Epithelial cell of proximal tubule (primary cell): ENCODE results near the gene SIRT6. TPM values are rescaled to one million over a fixed set of nuclear protein-coding genes. Genes with fewer than 3 reads are reported as not detected.
"Not testable (repeated sequence)": the region's sequence is repeated elsewhere in the genome, so short reads cannot be mapped to it uniquely, and the experiment has no call there.

ENCODE experiments used
- DNase-seq: peaks from one replicate; pipeline ENCODE4 v3.0.0-alpha.2; 2011; ENCODE audit warnings: low read depth
- H3K4me3 ChIP-seq: 2 replicates; pipeline ENCODE4 v1.5.1; 2011; ENCODE audit warnings: low read depth, mild to moderate bottlenecking, low read length
- CTCF ChIP-seq: conservative IDR thresholded peaks from 2 replicates; pipeline ENCODE4 v1.5.1; 2012; ENCODE audit warnings: low read depth, mild to moderate bottlenecking, low read length
- total RNA-seq: library from RNA; depleted of rRNA; stranded (reverse); fragments of >200 nt; gene quantifications from 2 replicates; pipeline ENCODE4 v1.2.3, GENCODE V29; 2015

SIRT6 gene
- total RNA-seq, 1 donor from 2014 or later: 43.5 TPM

DNA sequence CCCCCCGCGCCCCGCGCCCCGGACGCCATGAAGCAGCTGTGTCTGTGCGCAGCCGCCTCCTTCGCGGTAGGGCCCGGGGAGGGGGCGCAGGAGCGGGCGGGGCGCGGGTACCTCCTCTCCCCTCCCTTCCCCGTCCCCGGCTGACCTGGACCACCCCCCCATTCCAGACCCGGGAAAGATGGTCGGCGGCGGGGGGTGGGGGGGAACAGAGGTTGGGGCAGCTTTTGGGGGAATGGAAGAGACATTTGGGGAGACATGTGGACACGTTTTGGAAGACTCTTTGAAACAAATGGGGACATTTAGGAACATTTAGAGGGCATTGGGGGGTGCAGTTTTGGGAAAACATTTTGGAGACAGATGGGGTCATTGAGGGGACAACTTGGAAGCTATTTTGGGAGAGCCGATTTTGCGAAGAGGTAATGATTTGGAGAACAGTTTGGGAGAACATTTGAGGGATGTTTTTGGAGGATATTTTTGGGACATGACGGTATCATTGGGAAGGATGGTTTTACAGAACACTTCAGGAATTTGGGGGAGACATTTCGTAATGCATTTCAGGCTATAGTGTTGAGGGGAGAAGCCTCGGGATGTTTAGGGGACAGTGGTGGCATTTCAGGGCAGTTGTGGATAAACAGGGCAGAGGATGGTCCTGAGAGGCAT, 16.2 kb upstream of the SIRT6 start:
- no peak for DNase-seq
- TF ChIP-seq CTCF: no peak

DNA sequence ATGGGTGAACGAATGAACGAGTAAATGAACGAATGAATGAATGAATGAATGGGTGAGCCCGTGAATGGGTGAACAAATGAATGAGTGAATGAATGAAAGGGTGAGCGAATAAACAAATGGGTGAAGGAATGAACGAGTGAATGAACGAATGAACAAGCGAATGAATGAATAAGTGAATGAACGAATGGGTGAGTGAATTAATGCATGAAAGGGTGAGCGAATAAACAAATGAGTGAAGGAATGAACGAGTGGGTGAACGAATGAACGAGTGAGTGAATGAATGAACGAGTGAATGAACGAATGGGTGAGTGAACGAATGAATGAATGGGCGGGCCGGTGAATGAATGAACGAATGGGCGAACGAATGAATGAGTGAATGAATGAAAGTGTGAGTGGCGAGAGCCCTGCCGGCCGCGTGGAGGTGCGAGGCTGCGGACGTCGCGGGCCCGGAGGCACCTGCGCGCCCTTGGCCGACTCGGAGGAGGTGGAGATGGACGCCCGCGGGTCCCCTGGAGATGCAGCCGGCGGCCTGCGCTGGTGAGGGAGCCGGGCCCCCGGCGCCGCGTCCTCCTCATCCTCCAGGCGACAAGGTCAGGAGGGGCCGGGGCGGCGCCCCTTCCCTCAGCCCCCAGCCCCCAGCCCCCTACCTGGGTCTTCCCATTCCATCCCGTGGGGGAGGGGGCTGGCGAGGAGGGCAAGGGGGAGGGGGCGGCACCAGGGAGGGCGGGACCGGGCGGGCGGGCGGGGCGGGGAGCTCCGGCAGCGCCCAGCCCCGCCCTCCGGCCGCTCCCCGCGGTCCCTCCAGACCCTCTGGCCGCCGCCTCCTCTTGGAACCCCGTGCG, 15.5 kb upstream of the SIRT6 start:
- no peak for DNase-seq
- H3K4me3 ChIP-seq: no peak overlapping the region
- no peak for TF ChIP-seq CTCF

More for the DNA sequence above, 16.2 kb upstream of the SIRT6 start:
- H3K4me3 ChIP-seq: no peak overlapping the region

GRCh38 chr19:4197228-4197624, 14.9 kb upstream of the SIRT6 start:
- no peak overlapping the region for H3K4me3 ChIP-seq
- no peak for TF ChIP-seq CTCF
- DNase-seq: no peak

- no peak overlapping the region for H3K4me3 ChIP-seq
- DNase-seq: no peak
- no peak for TF ChIP-seq CTCF
These were observed 14.3 kb upstream of the SIRT6 start for GRCh38 chr19:4196587-4197148.

DNA sequence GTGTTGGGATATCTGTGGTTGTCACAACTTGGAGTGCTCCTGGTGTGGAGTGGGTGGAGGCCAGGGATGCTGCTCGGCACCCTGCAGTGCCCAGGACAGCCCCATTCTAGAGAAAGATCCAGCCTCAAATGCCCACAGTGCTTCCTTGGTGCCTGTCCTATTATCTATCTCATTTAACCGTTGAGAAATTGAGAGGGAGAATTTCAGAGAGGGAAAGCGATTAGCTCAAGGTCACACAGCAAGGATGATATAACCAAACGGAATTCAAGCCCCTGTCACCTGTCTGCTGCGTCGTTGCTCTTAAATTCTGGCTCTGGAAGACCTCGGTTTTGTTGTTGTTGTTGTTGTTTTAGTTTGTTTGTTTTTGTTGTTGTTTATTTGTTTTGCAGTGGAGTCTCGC, 13.6 kb upstream of the SIRT6 start:
- no peak for TF ChIP-seq CTCF
- DNase-seq: no peak
- H3K4me3 ChIP-seq: no peak overlapping the region

DNA sequence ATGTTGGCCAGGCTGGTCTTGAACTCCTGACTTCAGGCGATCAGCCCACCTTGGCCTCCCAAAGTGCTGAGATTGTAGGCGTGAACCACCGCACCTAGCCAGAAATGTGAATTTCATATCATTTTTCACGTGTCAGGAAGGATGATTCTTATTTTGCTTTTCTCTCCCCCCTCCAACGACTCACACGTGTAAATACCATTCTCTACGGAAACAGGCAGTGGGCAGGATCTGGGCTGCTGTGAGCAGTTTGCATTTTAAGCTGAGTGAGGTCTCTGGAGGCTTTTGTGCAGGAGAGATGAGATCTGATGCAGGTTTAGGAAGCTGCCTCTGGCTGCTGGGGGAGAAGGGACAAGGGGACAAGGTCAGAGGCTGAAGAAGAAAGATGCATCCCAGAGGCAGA, 12.0 kb upstream of the SIRT6 start:
- H3K4me3 ChIP-seq: no peak overlapping the region
- DNase-seq: no peak
- TF ChIP-seq CTCF: no peak

- H3K4me3 ChIP-seq, DNase-seq: not testable (repeated sequence)
These were observed 10.2 kb upstream of the SIRT6 start for GRCh38 chr19:4192537-4192936.
